ENCODE data around the gene ATAT1. TPM values are rescaled to one million over a fixed set of nuclear protein-coding genes. Genes with fewer than 3 reads are reported as not detected.
A peak's percentile ranks its signal among the peaks of the same experiment; 100 is the strongest.

Gene ATAT1
- total and polyA plus RNA-seq, 10 of the 15 experiments (the other 5 are each of a cell fraction or from before 2014, with no cell fraction given), result 1.1 to 14.2 (median 6.9) TPM

DNA sequence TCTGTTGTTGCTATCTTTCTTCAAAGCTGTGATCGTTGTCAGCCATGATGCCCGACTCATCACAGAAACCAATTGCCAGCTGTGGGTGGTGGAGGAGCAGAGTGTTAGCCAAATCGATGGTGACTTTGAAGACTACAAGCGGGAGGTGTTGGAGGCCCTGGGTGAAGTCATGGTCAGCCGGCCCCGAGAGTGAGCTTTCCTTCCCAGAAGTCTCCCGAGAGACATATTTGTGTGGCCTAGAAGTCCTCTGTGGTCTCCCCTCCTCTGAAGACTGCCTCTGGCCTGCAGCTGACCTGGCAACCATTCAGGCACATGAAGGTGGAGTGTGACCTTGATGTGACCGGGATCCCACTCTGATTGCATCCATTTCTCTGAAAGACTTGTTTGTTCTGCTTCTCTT lies 36.2 kb upstream of the ATAT1 start:
- Histone ChIP-seq H3K4me1 (ENCODE audit: control insufficient read depth, insufficient read depth, low read length) (no peaks in the 10 kb centered on the region), H3K9me3 (replicated peaks; ENCODE audit: control insufficient read depth, insufficient read depth, low read length) (no peaks in the 10 kb centered on the region), H3K79me2 (ENCODE audit: control insufficient read depth, insufficient read depth, low read length) (no peaks in the 10 kb centered on the region), H3K9ac (ENCODE audit: control insufficient read depth, insufficient read depth, low read length) (no peak overlapping the region), H3K4me3 (no peak overlapping the region), H3K27ac (ENCODE audit: control insufficient read depth, insufficient read depth) (no peak overlapping the region), H2AFZ (ENCODE audit: control insufficient read depth, low read depth, low read length) (no peak overlapping the region), H4K20me1 (ENCODE audit: control insufficient read depth, insufficient read depth) (no peaks in the 10 kb centered on the region), H3K4me2 (ENCODE audit: control insufficient read depth, insufficient read depth) (no peak overlapping the region), H3K36me3 (ENCODE audit: control insufficient read depth in 2 of 2, insufficient read depth in 2 of 2, low read length in 1 of 2) (peaks cover 23 to 27% of the 10 kb centered on the region in 2 experiments), H3K27me3 (replicated peaks in 1 of 2; ENCODE audit: control insufficient read depth in 2 of 2, insufficient read depth in 2 of 2, low read length in 1 of 2) (no peaks in the 10 kb centered on the region)
- RAD21 ChIA-PET (ENCODE audit: unreplicated experiment), result no interaction called here
- CTCF ChIA-PET, result interaction anchor here (0.7 to 2.1 kb wide), 6 partner anchors 10 to 107 kb away, joined by 3 to 6 read pairs (median 3); partner anchors contain the start of gene PRR3
- ATAC-seq, result no peak
- TF ChIP-seq, protein P1, sequence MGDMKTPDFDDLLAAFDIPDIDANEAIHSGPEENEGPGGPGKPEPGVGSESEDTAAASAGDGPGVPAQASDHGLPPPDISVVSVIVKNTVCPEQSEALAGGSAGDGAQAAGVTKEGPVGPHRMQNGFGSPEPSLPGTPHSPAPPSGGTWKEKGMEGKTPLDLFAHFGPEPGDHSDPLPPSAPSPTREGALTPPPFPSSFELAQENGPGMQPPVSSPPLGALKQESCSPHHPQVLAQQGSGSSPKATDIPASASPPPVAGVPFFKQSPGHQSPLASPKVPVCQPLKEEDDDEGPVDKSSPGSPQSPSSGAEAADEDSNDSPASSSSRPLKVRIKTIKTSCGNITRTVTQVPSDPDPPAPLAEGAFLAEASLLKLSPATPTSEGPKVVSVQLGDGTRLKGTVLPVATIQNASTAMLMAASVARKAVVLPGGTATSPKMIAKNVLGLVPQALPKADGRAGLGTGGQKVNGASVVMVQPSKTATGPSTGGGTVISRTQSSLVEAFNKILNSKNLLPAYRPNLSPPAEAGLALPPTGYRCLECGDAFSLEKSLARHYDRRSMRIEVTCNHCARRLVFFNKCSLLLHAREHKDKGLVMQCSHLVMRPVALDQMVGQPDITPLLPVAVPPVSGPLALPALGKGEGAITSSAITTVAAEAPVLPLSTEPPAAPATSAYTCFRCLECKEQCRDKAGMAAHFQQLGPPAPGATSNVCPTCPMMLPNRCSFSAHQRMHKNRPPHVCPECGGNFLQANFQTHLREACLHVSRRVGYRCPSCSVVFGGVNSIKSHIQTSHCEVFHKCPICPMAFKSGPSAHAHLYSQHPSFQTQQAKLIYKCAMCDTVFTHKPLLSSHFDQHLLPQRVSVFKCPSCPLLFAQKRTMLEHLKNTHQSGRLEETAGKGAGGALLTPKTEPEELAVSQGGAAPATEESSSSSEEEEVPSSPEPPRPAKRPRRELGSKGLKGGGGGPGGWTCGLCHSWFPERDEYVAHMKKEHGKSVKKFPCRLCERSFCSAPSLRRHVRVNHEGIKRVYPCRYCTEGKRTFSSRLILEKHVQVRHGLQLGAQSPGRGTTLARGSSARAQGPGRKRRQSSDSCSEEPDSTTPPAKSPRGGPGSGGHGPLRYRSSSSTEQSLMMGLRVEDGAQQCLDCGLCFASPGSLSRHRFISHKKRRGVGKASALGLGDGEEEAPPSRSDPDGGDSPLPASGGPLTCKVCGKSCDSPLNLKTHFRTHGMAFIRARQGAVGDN (IDR thresholded peaks at IDR 0.05), result no peak
- TF ChIP-seq POLR2AphosphoS5 (IDR thresholded peaks at IDR 0.05; ENCODE audit: low read length), result 0 out of 2 replicates have a peak, but pooled peaks have one; percentile 6
- no peak for FAIRE-seq
- WGBS (ENCODE audit: insufficient coverage, insufficient replicate concordance, low lambda C conversion rate, missing lambda C conversion rate), result 83% methylated on average over 8 of the region's 8 CpGs
- in situ Hi-C loops (cut with MboI) (no loop called here), intact Hi-C loops (cut with micrococcal nuclease; ENCODE audit: unreplicated experiment) (no loop called here)
- SMC1A ChIA-PET (ENCODE audit: uncharacterized antibody, unreplicated experiment), result interaction anchor here (0.6 to 1.7 kb wide), 4 partner anchors 8 to 49 kb away, joined by 3 to 4 read pairs (median 4); no protein-coding TSS in a partner anchor
- POLR2A ChIA-PET, result interaction anchor here (0.7 to 1.2 kb wide), 2 partner anchors 8 to 49 kb away, joined by 3 to 5 read pairs; no protein-coding TSS in a partner anchor
- no TSS peak for BruUV-seq (replicated peaks)
- no peak for DNase-seq (ENCODE audit: low read depth, low spot score)

Data from GM12878 (cell line).